Ishikawa (cell line): ENCODE measurements around the gene GHITM.

ENCODE experiments used
- EP300 ChIP-seq: IDR thresholded peaks from 2 replicates; pipeline ENCODE4 v1.6.1; 2012; ENCODE audit warnings: borderline replicate concordance
- NFIC ChIP-seq: IDR thresholded peaks from 2 replicates; pipeline ENCODE4 v1.6.1; 2012

DNA sequence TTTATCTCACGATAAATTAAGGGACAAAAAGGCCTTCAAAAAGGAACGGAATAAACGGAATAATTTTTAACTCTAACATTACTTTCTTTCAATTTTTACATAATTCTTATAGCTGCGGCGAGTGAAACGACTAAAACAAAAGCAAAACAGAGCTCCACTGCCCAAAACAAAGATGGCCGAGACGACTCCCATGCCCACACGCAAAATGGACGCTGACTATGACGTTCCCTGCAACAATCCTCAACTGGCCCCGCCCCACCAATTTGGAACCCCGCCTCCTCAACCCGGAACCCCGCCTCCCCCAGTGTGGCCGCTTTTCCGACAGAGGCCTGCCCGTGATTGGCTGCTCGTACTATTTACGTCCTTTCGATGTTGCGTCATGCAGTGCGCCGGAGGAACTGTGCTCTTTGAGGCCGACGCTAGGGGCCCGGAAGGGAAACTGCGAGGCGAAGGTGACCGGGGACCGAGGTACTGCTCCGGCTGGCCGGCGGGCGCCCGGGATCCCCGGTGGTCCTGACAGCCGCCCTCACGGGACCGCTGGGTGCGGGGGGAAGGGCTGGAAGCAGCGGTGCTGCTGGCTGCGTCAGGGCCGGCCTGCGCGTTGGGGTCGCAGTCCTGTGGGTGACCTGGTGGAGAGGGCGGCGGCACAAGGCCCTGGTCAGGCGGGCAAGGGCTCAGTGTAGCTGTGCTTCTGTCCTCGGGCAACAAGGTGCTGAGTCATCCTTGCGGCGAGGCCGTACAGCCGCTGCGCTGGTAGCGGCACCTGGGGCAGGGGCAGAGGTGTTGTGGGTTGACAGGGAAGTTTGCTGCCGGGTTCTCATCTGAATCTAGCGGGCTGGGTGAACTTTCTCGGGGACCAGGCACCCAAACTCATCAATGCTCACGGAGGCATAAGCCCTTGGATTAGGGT is at the start of gene GHITM:
- TF ChIP-seq NFIC (0 out of 2 replicates have a peak, but pooled peaks have one; percentile 6), EP300 (no peak)
